Ishikawa (cell line): Measurements from ENCODE around the gene PDE8A.

Experiments
- EGR1 ChIP-seq: IDR thresholded peaks from 2 replicates; pipeline ENCODE4 v1.6.1; 2012
- MAX ChIP-seq: IDR thresholded peaks from 2 replicates; pipeline ENCODE4 v1.6.1; 2012
- RAD21 ChIP-seq: IDR thresholded peaks from 2 replicates; pipeline ENCODE4 v1.6.1; 2012; ENCODE audit warnings: low read depth
- REST ChIP-seq: IDR thresholded peaks from 2 replicates; pipeline ENCODE4 v1.6.1; 2012; ENCODE audit warnings: low read depth, mild to moderate bottlenecking
- YY1 ChIP-seq: IDR thresholded peaks from 2 replicates; pipeline ENCODE4 v1.6.1; 2012; ENCODE audit warnings: low read depth

- TF ChIP-seq REST (no peak), EGR1 (no peak), MAX (no peak), RAD21 (no peak), YY1 (no peak)
Observed at GRCh38 chr15:85120351-85121113, 138.9 kb downstream of the PDE8A start.
